Trophoblast cell (in vitro differentiated cells and primary cell): Measurements from ENCODE around the gene SYPL2.
A peak's percentile ranks its signal among the peaks of the same experiment; 100 is the strongest.

Source experiments
- DNase-seq, 2 donors: peaks; one replicate each; pipeline ENCODE4 v3.0.0-alpha.2; 2016
- H2AFZ ChIP-seq: 2 replicates; pipeline ENCODE4 v1.6.1; 2013; ENCODE audit warnings: low read length, moderate library complexity, mild to moderate bottlenecking; ENCODE audit not compliant: insufficient read depth, poor library complexity
- H2AK5ac ChIP-seq: 2 replicates; pipeline ENCODE4 v1.6.1; 2013; ENCODE audit warnings: mild to moderate bottlenecking, low read length
- H2BK120ac ChIP-seq: 2 replicates; pipeline ENCODE4 v1.6.1; 2013; ENCODE audit warnings: low read length, mild to moderate bottlenecking, moderate library complexity; ENCODE audit not compliant: insufficient read depth, poor library complexity
- H2BK12ac ChIP-seq: 2 replicates; pipeline ENCODE4 v1.6.1; 2013; ENCODE audit warnings: mild to moderate bottlenecking, low read length, moderate library complexity
- H2BK5ac ChIP-seq: 2 replicates; pipeline ENCODE4 v1.6.1; 2013; ENCODE audit warnings: low read length, low read depth, moderate library complexity, mild to moderate bottlenecking; ENCODE audit not compliant: poor library complexity
- H3K14ac ChIP-seq: 2 replicates; pipeline ENCODE4 v1.6.1; 2013; ENCODE audit warnings: mild to moderate bottlenecking, low read length
- H3K18ac ChIP-seq: 2 replicates; pipeline ENCODE4 v1.6.1; 2013; ENCODE audit warnings: mild to moderate bottlenecking, low read length
- H3K23ac ChIP-seq: 2 replicates; pipeline ENCODE4 v1.6.1; 2013; ENCODE audit warnings: low read length
- H3K27ac ChIP-seq: 2 replicates; pipeline ENCODE4 v1.5.1; 2013; ENCODE audit warnings: low read depth, mild to moderate bottlenecking, inconsistent platforms, low read length, moderate library complexity
- H3K27me3 ChIP-seq: 2 replicates; pipeline ENCODE4 v1.6.1; 2013; ENCODE audit warnings: inconsistent platforms, mild to moderate bottlenecking, low read length, moderate library complexity; ENCODE audit not compliant: insufficient read depth
- H3K36me3 ChIP-seq, 2 experiments: 1 replicate in 1 of 2; 2 replicates in 1 of 2; pipeline ENCODE4 v1.6.1; 2013; ENCODE audit warnings: low read length in 2 of 2, mild to moderate bottlenecking in 2 of 2, moderate library complexity in 1 of 2; ENCODE audit not compliant: insufficient read depth in 2 of 2, control insufficient read depth in 1 of 2
- H3K4ac ChIP-seq: 2 replicates; pipeline ENCODE4 v1.6.1; 2013; ENCODE audit warnings: low read depth, mild to moderate bottlenecking, low read length, moderate library complexity
- H3K4me1 ChIP-seq, 2 experiments: 1 replicate in 1 of 2; 2 replicates in 1 of 2; pipeline ENCODE4 v1.6.1; 2013; ENCODE audit warnings: low read length in 2 of 2, mild to moderate bottlenecking in 2 of 2, moderate library complexity in 1 of 2; ENCODE audit not compliant: insufficient read depth in 2 of 2, control insufficient read depth in 1 of 2
- H3K4me2 ChIP-seq: 2 replicates; pipeline ENCODE4 v1.6.1; 2013; ENCODE audit warnings: inconsistent platforms, mild to moderate bottlenecking, low read length, moderate library complexity
- H3K4me3 ChIP-seq: 2 replicates; pipeline ENCODE4 v1.5.1; 2013; ENCODE audit warnings: mild to moderate bottlenecking, low read depth, low read length, inconsistent platforms
- H3K79me1 ChIP-seq: one replicate; pipeline ENCODE4 v1.6.1; 2013; ENCODE audit warnings: low read length
- H3K79me2 ChIP-seq: 2 replicates; pipeline ENCODE4 v1.6.1; 2013; ENCODE audit warnings: low read length, mild to moderate bottlenecking; ENCODE audit not compliant: control insufficient read depth, insufficient read depth, poor library complexity
- H3K9ac ChIP-seq: 2 replicates; pipeline ENCODE4 v1.6.1; 2013; ENCODE audit warnings: mild to moderate bottlenecking, low read length
- H3K9me3 ChIP-seq: 2 replicates; pipeline ENCODE4 v1.6.1; 2013; ENCODE audit warnings: low read depth, mild to moderate bottlenecking, control low read depth, inconsistent platforms, low read length; ENCODE audit not compliant: insufficient read depth
- H4K12ac ChIP-seq: 2 replicates; pipeline ENCODE4 v1.6.1; 2013; ENCODE audit warnings: low read depth, mild to moderate bottlenecking, low read length, moderate library complexity
- H4K8ac ChIP-seq: 2 replicates; pipeline ENCODE4 v1.6.1; 2013; ENCODE audit warnings: low read depth, mild to moderate bottlenecking, low read length, moderate library complexity
- H4K91ac ChIP-seq: one replicate; pipeline ENCODE4 v1.6.1; 2013; ENCODE audit warnings: low read depth, mild to moderate bottlenecking, low read length, moderate library complexity
- WGBS: extraction: QIAGEN DNeasy Blood & Tissue Kit; methylation state at CpG from one replicate; pipeline ENCODE4 v1.1.7; 2013; ENCODE audit warnings: missing lambda C conversion rate; ENCODE audit not compliant: insufficient read length, insufficient coverage; ENCODE audit errors: extremely low coverage; 5-methylcytosine and 5-hydroxymethylcytosine counted together

SYPL2 gene

DNA sequence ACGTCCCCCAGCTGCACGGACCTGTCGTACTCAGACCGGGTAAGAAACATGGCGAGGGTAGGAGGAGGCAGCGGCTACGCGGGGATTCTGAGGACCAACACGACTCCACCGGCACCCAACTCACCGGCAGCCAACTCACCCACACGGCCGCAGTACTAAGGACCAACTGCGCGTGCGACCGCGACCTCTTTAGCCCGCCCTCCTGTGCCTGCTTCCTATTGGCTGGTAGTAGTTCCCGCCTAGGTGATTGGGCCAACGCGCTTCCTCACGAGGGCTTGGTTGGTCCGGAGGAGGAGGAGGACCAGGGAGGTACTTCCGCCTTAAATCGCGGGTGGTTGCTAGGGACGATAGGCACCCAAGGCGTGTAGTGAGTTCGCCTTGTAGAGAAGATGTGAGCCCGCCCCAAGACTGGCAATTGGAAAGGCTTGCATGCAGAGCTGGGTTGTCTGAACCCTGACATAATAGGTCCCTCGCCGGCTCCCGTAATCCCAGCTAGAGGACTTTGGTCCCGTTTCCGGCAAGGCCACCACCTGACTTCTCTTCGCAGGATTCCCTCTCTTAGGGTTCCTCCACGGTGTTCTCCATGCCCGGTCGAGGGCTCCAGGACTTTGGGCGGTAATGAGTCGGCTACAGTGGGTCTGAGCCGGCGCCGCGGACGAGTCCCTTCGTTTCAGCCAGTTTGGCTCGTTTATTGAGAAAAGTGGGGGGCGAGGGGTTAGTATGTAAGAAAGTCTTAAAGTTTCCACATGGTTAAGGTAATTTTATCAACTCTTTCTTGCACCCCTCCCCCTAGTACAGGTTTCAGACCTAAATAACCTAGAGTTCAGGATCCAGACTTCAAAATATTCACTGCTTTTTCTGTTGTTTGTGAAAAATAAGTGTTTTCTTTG lies 39.8 kb upstream of the SYPL2 start, which contains the start of gene PSMA5:
TSS of gene PSMA5 (minus strand) at position 168 of the 890 bp plus-strand sequence. CDS start at position 50, 118 bp downstream.
- H3K4me1 ChIP-seq: peaks cover 0 to 2% of the 10 kb centered on the region in 2 experiments
- peak within 1 kb of the TSS; percentile 40 for H2AFZ ChIP-seq
- no peaks in the 10 kb centered on the region for H3K27me3 ChIP-seq
- H3K79me2 ChIP-seq: peaks cover 6% of the 10 kb centered on the region
- H4K12ac ChIP-seq: peak within 1 kb of the TSS; percentile 79
- H3K36me3 ChIP-seq: no peaks in the 10 kb centered on the region
- no CpG with 5 or more reads among the region's 50 CpGs for WGBS
- H3K9me3 ChIP-seq: no peaks in the 10 kb centered on the region
- H2BK120ac ChIP-seq: no peak within 1 kb of the TSS
- H3K4ac ChIP-seq: peak within 1 kb of the TSS; percentile 60
- no peak within 1 kb of the TSS for H3K23ac ChIP-seq
- peaks cover 3% of the 10 kb centered on the region for H3K79me1 ChIP-seq
- H3K18ac ChIP-seq: peak within 1 kb of the TSS; percentile 26
- no peak within 1 kb of the TSS for H2BK12ac ChIP-seq
- peak within 1 kb of the TSS; percentile 75 for H3K27ac ChIP-seq
- H3K14ac ChIP-seq: peak within 1 kb of the TSS; percentile 64
- no peak within 1 kb of the TSS for H2BK5ac ChIP-seq
- DNase-seq: peak; percentile 99
- peak within 1 kb of the TSS; percentile 81 for H3K4me2 ChIP-seq
- H4K91ac ChIP-seq: peak within 1 kb of the TSS; percentile 56
- H2AK5ac ChIP-seq: no peak within 1 kb of the TSS
- H3K9ac ChIP-seq: peak within 1 kb of the TSS; percentile 65
- H4K8ac ChIP-seq: peak within 1 kb of the TSS; percentile 91
- peak within 1 kb of the TSS; percentile 97 for H3K4me3 ChIP-seq

DNA sequence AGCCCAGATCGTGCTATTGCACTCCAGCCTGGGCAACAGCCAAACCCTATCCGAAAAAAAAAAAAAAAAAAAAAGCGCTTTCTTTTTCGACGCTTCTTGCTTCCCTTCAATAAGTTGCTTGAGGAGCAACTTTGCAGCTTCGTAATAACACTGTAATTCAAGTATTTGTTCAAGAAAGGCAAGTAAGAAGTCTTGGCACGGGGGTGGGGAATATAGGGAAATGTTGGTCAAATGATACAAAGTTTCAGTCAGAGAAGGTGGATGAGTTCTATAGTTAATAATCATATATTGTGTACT lies 39.2 kb upstream of the SYPL2 start:
- H3K36me3 ChIP-seq: no peaks in the 10 kb centered on the region
- H3K9ac ChIP-seq: no peak overlapping the region
- no peak overlapping the region for H2AFZ ChIP-seq
- H4K91ac ChIP-seq: no peak overlapping the region
- WGBS: no CpG with 5 or more reads among the region's 7 CpGs
- no peak overlapping the region for H4K12ac ChIP-seq
- H3K4me2 ChIP-seq: peak overlapping the region; percentile 81
- H3K4me3 ChIP-seq: no peak overlapping the region
- H3K79me1 ChIP-seq: peaks cover 3% of the 10 kb centered on the region
- DNase-seq: peak in 1 of 2 donors; percentile 10
- H4K8ac ChIP-seq: no peak overlapping the region
- no peaks in the 10 kb centered on the region for H3K9me3 ChIP-seq
- H3K4me1 ChIP-seq: peaks cover 0 to 2% of the 10 kb centered on the region in 2 experiments
- H3K4ac ChIP-seq: no peak overlapping the region
- no peak overlapping the region for H2BK5ac ChIP-seq
- no peak overlapping the region for H3K23ac ChIP-seq
- no peaks in the 10 kb centered on the region for H3K27me3 ChIP-seq
- peaks cover 6% of the 10 kb centered on the region for H3K79me2 ChIP-seq
- no peak overlapping the region for H3K27ac ChIP-seq
- no peak overlapping the region for H2BK120ac ChIP-seq
- no peak overlapping the region for H3K18ac ChIP-seq
- H3K14ac ChIP-seq: no peak overlapping the region
- no peak overlapping the region for H2BK12ac ChIP-seq
- H2AK5ac ChIP-seq: no peak overlapping the region

DNA sequence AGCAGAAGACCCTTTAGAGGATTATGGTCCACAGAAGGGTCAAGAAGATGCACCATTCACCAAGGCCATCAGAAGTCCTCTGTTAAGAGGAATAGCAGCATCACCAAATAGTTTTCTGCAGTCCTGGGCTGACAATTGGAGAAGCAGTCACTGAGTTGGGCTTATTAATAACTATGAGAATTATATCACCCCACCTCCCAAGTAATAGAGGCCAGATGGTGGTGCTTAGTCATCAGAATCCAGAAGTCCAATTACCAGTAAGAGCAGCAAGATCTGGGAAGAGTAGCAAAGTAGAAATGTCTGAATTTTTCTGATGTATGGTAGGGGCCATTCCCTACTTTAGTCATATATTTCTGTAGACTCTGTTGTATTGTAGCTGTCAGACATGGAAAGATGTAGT lies 34.0 kb upstream of the SYPL2 start:
- Histone ChIP-seq H3K4ac (no peak overlapping the region), H3K79me1 (no peaks in the 10 kb centered on the region), H4K12ac (no peak overlapping the region), H2BK5ac (no peak overlapping the region), H3K23ac (no peak overlapping the region), H2BK120ac (no peak overlapping the region), H3K27me3 (no peaks in the 10 kb centered on the region), H4K91ac (no peak overlapping the region), H3K14ac (no peak overlapping the region), H3K79me2 (no peaks in the 10 kb centered on the region), H3K4me3 (no peak overlapping the region), H3K36me3 (no peaks in the 10 kb centered on the region), H2AK5ac (no peak overlapping the region), H3K9ac (no peak overlapping the region), H4K8ac (no peak overlapping the region), H3K27ac (no peak overlapping the region), H3K9me3 (peaks cover 5% of the 10 kb centered on the region), H2AFZ (no peak overlapping the region), H3K4me2 (no peak overlapping the region), H3K4me1 (no peaks in the 10 kb centered on the region), H3K18ac (no peak overlapping the region), H2BK12ac (no peak overlapping the region)
- DNase-seq: no peak

- Histone ChIP-seq H2BK5ac (no peak overlapping the region), H3K79me1 (no peaks in the 10 kb centered on the region), H3K9ac (no peak overlapping the region), H3K4ac (no peak overlapping the region), H4K91ac (no peak overlapping the region), H2AK5ac (no peak overlapping the region), H3K4me3 (no peak overlapping the region), H4K8ac (no peak overlapping the region), H2AFZ (no peak overlapping the region), H3K23ac (no peak overlapping the region), H3K4me2 (no peak overlapping the region), H4K12ac (no peak overlapping the region), H3K14ac (no peak overlapping the region), H3K9me3 (peaks cover 5% of the 10 kb centered on the region), H3K79me2 (no peaks in the 10 kb centered on the region), H2BK120ac (no peak overlapping the region), H3K4me1 (no peaks in the 10 kb centered on the region), H3K18ac (no peak overlapping the region), H2BK12ac (no peak overlapping the region), H3K27me3 (no peaks in the 10 kb centered on the region), H3K27ac (no peak overlapping the region), H3K36me3 (no peaks in the 10 kb centered on the region)
- no CpG with 5 or more reads among the region's 1 CpG for WGBS
- DNase-seq: no peak
Measured at GRCh38 chr1:109433322-109433721, 33.0 kb upstream of the SYPL2 start.
